Measurements from ENCODE around the gene BID. TPM values are rescaled to one million over a fixed set of nuclear protein-coding genes. Genes with fewer than 3 reads are reported as not detected.
A peak's percentile ranks its signal among the peaks of the same experiment; 100 is the strongest.

The BID gene
- total and polyA plus RNA-seq, 2 of the 8 experiments (the other 6 are each of a cell fraction or from before 2014, with no cell fraction given) = 39.3 to 114 TPM

DNA sequence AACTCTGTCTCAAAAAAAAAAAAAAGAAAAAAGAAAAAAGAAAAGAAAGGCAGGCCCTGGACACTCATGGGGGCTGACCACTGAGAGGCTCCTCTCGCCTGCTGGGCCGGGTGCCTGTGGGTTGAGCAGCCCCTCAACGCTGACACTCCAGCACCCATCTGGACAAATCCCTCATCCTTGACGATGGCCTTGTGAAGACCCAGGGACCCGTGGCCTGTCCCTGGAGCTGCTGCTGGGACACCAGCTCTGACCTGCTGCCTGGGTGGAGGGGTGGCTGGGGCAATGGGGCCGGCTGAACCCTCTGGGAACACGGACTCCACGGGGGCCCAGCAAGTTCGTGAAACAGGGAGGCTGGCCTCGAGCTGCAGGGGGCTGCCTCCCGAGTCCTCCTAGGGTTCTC, 10.5 kb upstream of the BID start:
- H2AK5ac ChIP-seq (ENCODE audit: low read depth, low read length) = no peak overlapping the region
- H3K4ac ChIP-seq (replicated peaks; ENCODE audit: insufficient read length, low read depth, low read length) = no peak overlapping the region
- no peak overlapping the region for H2BK20ac ChIP-seq (ENCODE audit: low read length)
- H3K14ac ChIP-seq (ENCODE audit: insufficient read length) = no peak overlapping the region
- no peak overlapping the region for H3K4me3 ChIP-seq (ENCODE audit: extremely low read depth in 1 of 4, insufficient read depth in 2 of 4, low read depth in 3 of 4, low read length in 4 of 4)
- no peak overlapping the region for H4K8ac ChIP-seq (ENCODE audit: extremely low read depth, insufficient read depth, low read length)
- H3K79me1 ChIP-seq (ENCODE audit: low read depth, low read length) = no peaks in the 10 kb centered on the region; the same call in 1 of the 2 replicates
- DNase-seq (ENCODE audit: low read depth in 1 of 2, low spot score in 2 of 2) = no peak
- peak overlapping the region in 1 of 2 experiments; percentile 15; a peak in 1 of 4 replicates for H3K4me2 ChIP-seq (ENCODE audit: insufficient read depth in 1 of 2, low read depth in 2 of 2, low read length in 2 of 2)
- no peak overlapping the region for H2BK5ac ChIP-seq (ENCODE audit: low read depth, low read length)
- POLR2A ChIA-PET (ENCODE audit: partially characterized antibody) = interaction anchor here (1.1 to 6.3 kb wide), 3 partner anchors 11 to 31 kb away, joined by 3 to 38 read pairs (median 4); partner anchors contain the start of gene BID
- no peak overlapping the region for H2BK120ac ChIP-seq (replicated peaks; ENCODE audit: low read depth, low read length)
- no peak overlapping the region for H2BK12ac ChIP-seq (ENCODE audit: low read depth, low read length)
- H3K23me2 ChIP-seq (ENCODE audit: low read depth, low read length) = no peaks in the 10 kb centered on the region
- no peak overlapping the region for H2BK15ac ChIP-seq (ENCODE audit: low read length)
- CTCF ChIA-PET (ENCODE audit: partially characterized antibody) = interaction anchor here (0.9 to 10.7 kb wide), 22 partner anchors 6 to 689 kb away, joined by 3 to 174 read pairs (median 6); partner anchors contain the start of gene BID
- H4K91ac ChIP-seq (replicated peaks; ENCODE audit: insufficient read length, low read length) = no peak overlapping the region
- no peak overlapping the region for H3K23ac ChIP-seq (ENCODE audit: insufficient read length)
- H3K4me1 ChIP-seq (replicated peaks in 1 of 4; ENCODE audit: control insufficient read depth in 3 of 4, insufficient read depth in 4 of 4, low read length in 3 of 4) = peaks cover 0 to 10% (median 2%) of the 10 kb centered on the region in 4 experiments; a peak in 1 of 7 replicates
- H3K27ac ChIP-seq (ENCODE audit: low read depth, low read length) = no peak overlapping the region
- H3K27me3 ChIP-seq (replicated peaks in 1 of 4; ENCODE audit: control insufficient read depth in 3 of 4, extremely low read depth in 1 of 4, insufficient read depth in 3 of 4, low read length in 3 of 4) = no peaks in the 10 kb centered on the region
- no peak overlapping the region for H2AFZ ChIP-seq (ENCODE audit: low read length)
- WGBS, 2 experiments (ENCODE audit: extremely low coverage in 1 of 2, insufficient coverage in 1 of 2, insufficient read length in 1 of 2, insufficient replicate concordance in 2 of 2, low coverage in 1 of 2, low lambda C conversion rate in 2 of 2, missing lambda C conversion rate in 1 of 2) = 89% methylated on average over 9 of the region's 11 CpGs; no CpG with 5 or more reads in 1 of the 2 experiments
- H3K36me3 ChIP-seq (ENCODE audit: control insufficient read depth in 2 of 4, insufficient read depth in 4 of 4, low read length in 3 of 4) = no peaks in the 10 kb centered on the region
- TF ChIP-seq SRF (IDR thresholded peaks at IDR 0.05; ENCODE audit: low read depth, low read length) (no peak), ZNF274 (IDR thresholded peaks at IDR 0.05; ENCODE audit: borderline replicate concordance, extremely low read depth, low read length) (no peak), KDM1A (IDR thresholded peaks at IDR 0.05; ENCODE audit: borderline replicate concordance, low read length) (no peak), EGR1 (IDR thresholded peaks at IDR 0.05; ENCODE audit: borderline replicate concordance, low read depth, low read length) (no peak), KDM5A (IDR thresholded peaks at IDR 0.05; ENCODE audit: low read length) (no peak), SAP30 (IDR thresholded peaks at IDR 0.05; ENCODE audit: insufficient read depth, insufficient replicate concordance, low read length) (no peak), GTF2F1 (IDR thresholded peaks at IDR 0.05; ENCODE audit: borderline replicate concordance, low read depth, low read length) (no peak), CEBPB (IDR thresholded peaks at IDR 0.05; ENCODE audit: low read depth, low read length) (no peak), POU5F1 (IDR thresholded peaks at IDR 0.05; ENCODE audit: low read depth, low read length) (no peak), KDM4A (IDR thresholded peaks at IDR 0.05; ENCODE audit: low read depth, low read length, severe bottlenecking) (no peak), TAF7 (optimal IDR thresholded peaks at IDR 0.05; ENCODE audit: borderline replicate concordance, low read depth, low read length) (no peak), TAF1 (IDR thresholded peaks at IDR 0.05; ENCODE audit: low read depth, low read length) (no peak), EP300 (IDR thresholded peaks at IDR 0.05; ENCODE audit: borderline replicate concordance in 1 of 2, low read depth in 2 of 2, low read length in 2 of 2) (no peak)
- no peaks in the 10 kb centered on the region for H3K9me3 ChIP-seq (ENCODE audit: insufficient read depth in 2 of 2, low read depth in 1 of 2, low read length in 1 of 2)
- no peaks in the 10 kb centered on the region for H4K20me1 ChIP-seq (replicated peaks in 1 of 2; ENCODE audit: control insufficient read depth in 1 of 2, insufficient read depth in 2 of 2, low read length in 2 of 2)
- no peak overlapping the region for H3K9ac ChIP-seq (replicated peaks in 1 of 4; ENCODE audit: extremely low read depth in 1 of 4, low read depth in 3 of 4, low read length in 3 of 4)
- FAIRE-seq = no peak
- H3K79me2 ChIP-seq (ENCODE audit: control insufficient read depth in 1 of 2, insufficient read depth in 2 of 2, low read length in 2 of 2) = no peaks in the 10 kb centered on the region
- H4K5ac ChIP-seq (ENCODE audit: insufficient read length, low read depth, low read length) = no peak overlapping the region
- H3K18ac ChIP-seq (ENCODE audit: extremely low read depth, low read length) = no peak overlapping the region; the same call in 1 of the 2 replicates
- H3K56ac ChIP-seq (replicated peaks; ENCODE audit: insufficient read length, low read depth, low read length) = no peak overlapping the region
